GM19468 (cell line): ENCODE results near the gene MARF1.

ENCODE experiments used
- ATAC-seq: cut with Tn5 transposase; IDR thresholded peaks from one replicate; pipeline ENCODE4 v1.9.1; 2021; ENCODE audit warnings: mild to moderate bottlenecking, moderate library complexity, moderate number of reproducible peaks; ENCODE audit not compliant: unreplicated experiment; ENCODE audit errors: extremely low read depth

Gene MARF1

DNA sequence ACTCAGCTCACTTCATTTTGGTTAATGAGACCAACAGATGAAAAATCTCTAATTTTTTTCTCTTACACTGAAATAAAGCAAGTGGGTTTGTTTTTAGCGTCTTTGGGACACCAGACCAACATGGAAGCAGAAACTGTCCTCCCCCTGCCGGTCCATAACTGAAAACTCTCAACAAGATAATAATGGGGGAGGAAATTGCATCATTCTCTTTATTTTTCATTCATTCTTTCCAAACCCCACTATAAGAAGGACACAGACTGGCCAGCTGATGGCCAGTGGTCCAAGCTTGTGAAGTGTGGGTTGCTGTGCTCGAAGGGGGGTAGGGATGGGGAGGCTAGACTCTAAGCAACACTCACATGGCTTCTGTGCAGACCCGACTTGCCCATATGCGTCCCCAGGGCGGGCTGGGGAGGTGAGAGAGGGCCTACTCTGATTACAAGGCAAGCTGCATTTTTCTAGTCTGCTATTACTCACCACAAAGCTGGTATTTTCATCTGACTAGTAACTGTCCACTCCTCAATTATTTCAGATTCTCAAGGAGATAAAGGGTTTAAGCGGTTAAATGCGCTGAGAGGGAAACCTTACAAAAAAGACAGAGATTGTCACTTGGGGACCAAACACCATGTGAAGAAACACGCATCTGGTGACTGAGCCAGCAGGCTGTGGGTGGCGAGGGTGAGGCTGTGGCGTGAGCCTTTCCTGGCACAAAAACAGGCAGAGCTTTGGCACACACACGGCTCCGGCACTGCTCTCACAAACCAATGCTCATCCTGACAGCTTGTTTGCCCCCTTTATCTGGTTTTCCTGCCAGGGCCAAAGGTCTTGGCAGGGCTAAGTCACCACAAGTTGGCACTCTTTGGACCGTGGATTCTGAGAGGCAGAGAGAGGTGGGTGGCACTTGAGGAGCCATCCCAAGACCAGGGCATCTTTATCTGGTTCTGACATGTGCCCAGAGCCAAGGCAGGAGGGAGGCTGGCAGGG lies 38.2 kb downstream of the MARF1 start:
- ATAC-seq: no peak

DNA sequence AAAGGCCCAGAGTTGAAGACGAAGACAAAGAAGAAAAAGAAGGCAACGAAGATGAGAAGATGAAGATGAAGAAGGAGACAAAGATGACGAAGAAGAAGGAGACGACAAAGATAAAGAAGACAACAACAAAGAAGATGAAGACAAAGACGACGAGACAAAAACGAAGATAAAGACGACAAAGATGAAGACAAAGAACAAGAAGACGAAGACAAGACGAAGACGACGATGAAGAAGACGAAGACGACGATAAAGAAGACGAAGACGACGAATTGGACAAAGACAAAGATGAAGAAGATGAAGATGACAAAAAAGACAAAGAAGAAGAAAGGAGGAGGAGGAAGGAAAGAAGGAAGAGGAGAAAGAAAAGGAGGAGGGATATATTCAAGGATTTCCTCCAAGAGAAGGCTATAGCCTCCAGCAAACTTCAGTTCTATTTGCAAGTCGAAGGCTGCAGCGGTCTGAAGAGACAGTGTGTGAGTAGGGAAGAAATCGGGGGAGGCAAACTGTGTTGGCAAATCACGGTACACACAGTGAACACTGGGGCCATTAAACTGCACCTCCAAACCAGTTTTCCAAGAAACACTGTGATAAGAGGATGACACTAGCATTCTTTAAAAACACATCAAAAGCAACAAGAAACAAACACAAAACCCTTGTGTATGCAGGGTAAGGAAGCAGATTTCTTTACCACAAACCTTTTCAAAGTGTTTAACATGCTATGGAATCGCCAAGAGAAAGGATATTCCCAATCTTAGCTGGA lies 40.5 kb downstream of the MARF1 start:
- ATAC-seq: no peak

- ATAC-seq: no peak
These were observed 41.6 kb downstream of the MARF1 start for GRCh38 chr16:15601212-15601879.

DNA sequence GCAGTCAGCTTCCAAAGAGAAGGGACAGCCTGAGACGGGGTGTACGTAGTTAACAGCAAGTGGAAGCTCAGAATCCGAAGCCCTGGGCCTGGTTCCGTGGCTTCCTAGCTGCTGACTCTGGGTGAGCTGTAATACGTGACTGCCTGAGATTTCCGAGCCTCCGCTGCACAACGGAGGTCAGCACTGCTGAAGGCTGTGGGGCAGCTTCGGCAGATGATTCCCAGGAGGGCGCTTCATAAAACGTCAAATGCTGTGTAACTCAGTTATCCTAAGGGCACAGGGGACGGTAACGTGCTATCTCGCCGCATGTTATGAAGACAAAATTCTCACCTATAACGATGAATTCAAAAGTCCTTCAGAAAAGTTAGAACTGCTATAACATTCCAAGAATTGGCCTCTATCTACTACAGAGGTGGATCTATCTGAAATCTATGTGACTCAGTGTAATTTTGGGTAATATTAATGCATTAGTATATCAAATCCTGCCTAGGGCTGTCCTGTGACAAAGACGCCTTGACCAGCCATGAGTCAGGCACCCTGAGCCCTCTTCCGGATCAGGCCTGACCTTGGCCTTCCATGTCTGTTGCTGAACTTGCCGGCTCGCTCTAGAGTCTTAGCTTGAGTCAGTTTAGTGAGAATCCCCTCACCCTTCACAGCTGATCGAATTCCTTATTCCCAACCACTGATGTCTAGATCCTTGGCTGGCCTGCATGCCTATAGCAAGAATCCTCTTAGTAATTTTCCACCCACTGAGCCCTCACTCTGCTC lies 43.5 kb downstream of the MARF1 start:
- ATAC-seq: no peak

DNA sequence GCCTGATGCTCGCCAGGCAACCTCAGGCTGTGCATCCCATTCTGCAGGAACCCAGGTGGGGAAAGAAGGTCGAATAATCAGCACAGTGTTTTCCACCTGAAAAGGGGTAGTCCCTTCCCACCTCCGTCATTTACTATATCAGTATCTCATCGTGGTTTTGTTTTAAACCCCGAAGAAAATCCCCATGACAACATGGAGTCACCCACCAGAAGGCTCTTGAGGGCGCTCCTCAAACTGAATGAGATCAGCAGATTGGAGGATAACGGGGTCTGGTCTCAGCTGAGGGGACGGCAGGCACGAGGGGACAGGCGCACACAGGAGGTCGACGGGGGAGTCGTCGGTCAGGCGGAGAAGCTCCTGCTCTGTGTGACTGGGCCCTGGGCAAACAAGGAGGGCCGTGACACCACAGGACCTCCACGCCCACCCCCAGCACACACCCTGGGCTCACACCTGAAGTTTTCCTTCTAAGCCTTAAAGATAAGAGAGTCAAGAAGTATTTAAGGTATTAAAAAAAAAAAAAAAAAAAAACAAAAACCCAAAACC lies 44.2 kb downstream of the MARF1 start:
- ATAC-seq: no peak

DNA sequence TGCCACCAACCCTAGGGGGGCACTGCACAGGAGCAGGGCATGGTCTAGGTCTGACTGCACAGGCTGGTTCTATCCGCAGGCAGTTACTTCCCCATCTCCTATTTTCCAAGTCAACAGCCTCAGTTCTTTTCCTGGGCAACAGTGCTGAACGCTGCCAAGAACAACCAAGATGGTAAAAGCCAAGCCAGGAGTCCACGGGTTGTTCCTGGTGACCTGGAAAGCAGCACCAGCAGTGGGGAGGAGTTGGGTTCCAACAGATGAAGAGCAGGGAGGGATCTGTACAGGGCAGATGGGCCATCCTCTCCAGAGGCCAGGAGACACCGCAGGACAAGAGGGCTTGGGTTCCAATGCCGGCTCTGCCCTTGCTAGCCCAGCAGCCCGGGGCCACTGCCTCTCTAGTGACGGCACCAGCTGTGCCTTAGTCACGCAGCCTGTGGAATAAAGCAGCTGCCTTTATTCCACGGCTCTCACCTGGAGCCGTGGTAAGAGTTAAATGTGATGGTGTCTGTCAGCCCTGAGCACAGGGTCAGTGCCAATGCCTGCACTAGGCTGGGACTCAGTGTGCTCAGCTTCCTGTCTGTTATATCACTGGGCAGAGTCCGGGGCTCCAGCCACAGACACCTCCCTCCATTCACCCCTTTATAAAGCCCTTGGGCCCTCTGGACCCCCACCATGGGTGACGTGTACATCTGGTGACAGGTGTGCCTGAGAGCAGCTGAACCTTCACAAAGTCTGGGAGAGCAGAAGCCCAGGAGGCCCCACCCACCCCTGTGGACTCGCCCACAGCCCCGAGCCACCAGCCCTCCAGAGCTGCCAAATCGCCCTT lies 44.9 kb downstream of the MARF1 start:
- ATAC-seq: no peak

GRCh38 chr16:15597135-15597534 lies 45.8 kb downstream of the MARF1 start:
- no peak for ATAC-seq

DNA sequence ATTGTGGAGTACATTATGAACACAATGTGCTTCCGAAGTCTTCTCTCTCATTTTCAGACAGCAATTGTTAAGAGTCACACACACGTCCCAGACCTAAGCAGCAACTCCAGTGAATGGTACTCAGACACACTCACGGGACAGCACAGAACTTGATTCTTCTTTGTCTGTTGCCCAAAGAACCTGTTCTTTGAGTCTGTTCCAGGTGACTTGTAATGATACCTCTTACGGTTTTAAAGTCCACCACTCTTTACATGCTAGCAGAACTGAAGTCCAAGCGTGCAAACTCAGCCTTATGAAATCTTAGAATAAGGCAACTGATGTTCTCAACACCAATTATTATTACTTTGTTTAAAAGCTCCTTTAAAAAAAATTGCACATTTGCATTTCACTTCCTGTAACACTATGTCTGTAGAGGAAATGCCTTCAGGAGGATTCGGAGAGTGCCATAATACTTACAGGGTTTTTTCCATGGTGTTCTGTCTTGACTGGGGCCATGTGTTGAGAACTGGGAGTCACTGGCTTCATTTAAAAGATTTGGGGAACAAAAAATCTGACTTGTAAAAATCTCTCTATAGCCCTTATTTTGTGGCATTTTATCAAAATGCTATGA lies 48.1 kb downstream of the MARF1 start:
- ATAC-seq: no peak

GRCh38 chr16:15593235-15593634 lies 49.7 kb downstream of the MARF1 start:
- no peak for ATAC-seq

DNA sequence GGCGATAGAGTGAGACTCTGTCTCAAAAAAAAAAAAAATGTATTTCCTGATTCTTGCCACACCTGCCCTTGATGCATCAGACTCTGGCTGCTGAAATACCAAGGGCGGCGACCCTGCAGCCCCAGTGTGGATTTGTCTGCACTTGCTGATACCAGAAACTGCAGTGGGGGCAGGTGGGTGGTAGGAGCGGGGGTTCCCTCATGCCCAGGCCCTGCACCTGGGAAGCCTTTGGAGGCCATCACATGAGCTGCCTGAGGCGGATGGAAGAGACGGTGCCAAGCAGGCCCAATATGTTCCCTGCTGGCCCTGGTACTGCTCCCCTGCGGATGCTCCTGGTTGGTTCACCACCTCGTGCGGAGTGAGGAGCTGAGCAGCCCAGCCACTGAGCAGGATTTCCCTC lies 50.6 kb downstream of the MARF1 start:
- ATAC-seq: no peak

DNA sequence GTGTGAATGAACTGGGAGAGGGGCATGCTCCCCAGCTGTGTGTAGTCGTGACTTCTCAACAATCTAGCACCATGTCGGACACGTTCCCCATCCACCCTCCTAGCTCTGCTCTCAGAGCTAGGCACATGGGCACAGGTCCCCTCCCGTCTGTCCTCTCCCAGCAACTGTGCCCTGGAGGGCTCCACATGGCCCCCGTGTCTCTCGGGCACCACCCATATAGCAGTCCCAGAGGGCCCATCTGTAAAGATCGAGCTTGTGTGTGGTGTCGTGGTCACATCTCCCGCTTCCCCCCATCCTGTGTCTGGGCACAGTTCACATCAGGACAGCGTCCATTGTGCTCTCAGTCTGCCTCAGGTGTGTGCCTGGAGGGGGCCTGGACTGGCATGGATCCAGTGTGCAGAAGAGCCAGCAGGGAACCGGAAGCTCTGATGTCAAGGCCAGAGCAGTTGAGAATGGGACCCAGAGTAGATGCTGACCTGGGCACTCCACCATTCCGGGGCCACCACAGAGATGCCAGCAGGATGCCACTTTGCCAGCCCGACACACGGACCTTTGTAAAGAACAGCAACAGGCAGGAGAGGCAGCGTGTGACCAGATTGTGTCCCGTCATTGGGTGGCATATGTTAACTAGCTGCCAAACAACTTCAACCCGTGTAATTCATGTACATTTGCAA lies 55.7 kb downstream of the MARF1 start:
- ATAC-seq: no peak

GRCh38 chr16:15586716-15587115 lies 56.2 kb downstream of the MARF1 start:
- ATAC-seq: no peak

DNA sequence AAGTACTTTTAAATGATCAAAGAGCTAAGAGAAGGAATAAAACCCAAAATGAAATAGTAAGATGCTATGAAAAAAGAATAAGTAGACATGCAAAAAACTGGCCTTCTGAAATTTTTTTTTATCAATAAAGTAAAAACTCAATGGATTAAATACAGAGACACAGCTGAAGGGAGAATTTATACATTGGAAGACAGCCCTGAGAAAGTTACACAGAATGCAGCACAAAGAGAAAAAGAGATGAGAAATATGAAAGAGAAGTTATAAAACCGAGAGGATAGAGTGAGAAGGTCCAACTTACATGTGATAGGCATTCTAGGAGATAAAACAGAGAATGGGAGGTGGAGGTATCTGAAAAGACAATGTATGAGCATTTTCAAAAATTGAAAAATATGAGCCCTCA lies 57.0 kb downstream of the MARF1 start:
- no peak for ATAC-seq

DNA sequence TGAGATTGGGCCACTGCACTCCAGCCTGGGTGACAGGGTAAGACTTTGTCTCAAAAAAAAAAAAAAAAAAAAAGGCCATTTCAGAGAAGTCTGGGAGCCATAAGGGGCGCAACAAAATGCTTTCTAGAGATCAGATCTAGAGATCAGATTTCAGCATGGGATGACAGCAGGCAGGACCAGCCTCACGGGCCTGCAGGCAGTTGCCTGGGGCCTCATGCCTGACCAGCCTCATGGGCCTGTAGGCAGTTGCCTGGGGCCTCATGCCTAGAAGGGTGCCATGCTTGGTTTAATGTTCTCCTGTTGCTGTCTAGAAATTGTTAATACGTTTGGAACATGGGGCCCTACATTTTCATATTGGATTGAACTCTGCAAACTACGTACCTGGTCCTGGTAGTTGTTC lies 59.4 kb downstream of the MARF1 start:
- ATAC-seq: no peak

GRCh38 chr16:15581127-15581815 lies 61.7 kb downstream of the MARF1 start:
- ATAC-seq: no peak

- ATAC-seq: no peak
These were observed 64.1 kb downstream of the MARF1 start for GRCh38 chr16:15578824-15579223.
